Measurements from ENCODE around the gene LGALS14. TPM values are rescaled to one million over a fixed set of nuclear protein-coding genes. Genes with fewer than 3 reads are reported as not detected.

Gene LGALS14
- total RNA-seq, 1 donor from 2014 or later: not detected

DNA sequence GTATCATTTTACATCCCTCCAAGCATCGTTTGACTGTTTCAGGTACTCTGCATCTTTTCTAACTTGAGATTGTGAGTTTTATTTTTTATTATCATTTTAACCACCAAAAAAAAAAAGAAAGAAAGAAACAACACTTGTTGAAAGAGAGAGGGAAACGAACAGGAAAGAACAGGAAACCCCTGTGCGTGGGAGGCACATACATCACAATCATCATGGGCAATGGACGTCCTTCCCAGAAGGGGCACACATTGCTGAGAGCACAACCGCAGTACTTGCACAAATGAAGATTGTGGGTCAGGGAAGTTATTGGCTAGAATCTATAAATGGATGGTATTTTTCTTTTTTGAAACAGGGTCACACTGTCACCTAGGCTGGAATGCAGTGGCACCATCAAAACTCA lies 31.8 kb downstream of the LGALS14 start:
- intact Hi-C loops (cut with DNase I): no loop called here
- ATAC-seq: no peak
- no peak for DNase-seq (ENCODE audit: missing footprints)

DNA sequence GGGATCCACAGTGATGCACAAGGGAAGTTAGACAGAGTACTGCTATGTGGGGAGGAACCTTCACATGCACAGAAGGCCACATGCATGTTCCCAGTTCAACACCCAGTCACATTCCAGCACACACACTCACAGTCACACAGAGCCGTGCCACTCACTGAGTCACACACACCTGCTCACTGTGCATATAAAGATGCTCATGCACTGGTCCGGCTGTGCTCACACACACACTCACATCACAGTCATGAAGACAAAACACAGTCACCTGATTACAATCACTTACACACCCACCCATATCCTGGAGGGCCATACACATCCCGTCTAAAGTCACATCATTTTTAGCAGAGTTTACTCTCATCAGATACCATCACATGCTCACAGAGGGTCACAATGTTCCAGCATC lies 33.1 kb downstream of the LGALS14 start:
- no peak for DNase-seq (ENCODE audit: missing footprints)
- intact Hi-C loops (cut with DNase I): no loop called here
- no peak for ATAC-seq

DNA sequence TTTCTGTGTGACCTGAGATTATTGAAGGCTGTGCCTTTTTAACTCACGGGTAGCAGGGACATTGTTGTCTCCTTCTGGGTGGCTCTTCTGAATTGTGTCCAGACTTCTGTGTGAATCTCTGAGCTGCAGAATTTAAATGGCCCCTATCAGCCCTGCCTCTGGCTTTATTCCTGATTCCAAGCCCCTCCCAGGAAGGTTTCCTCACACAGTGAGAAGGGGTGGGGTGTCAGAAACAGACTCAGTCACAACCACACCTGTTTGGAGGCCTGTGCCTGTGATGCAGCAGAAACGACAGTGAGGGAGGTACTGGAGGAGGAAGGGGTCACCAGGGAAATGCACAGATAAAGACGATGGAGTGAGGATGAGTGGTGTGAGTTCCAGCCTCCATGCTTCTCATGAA lies 33.6 kb downstream of the LGALS14 start, which contains the start of gene CLC:
Gene CLC (minus strand): TSS at position 139 of the 400 bp plus-strand sequence. CDS start 77 bp downstream, at position 62.
- ATAC-seq: no peak
- intact Hi-C loops (cut with DNase I): no loop called here
- no peak for DNase-seq (ENCODE audit: missing footprints)

DNA sequence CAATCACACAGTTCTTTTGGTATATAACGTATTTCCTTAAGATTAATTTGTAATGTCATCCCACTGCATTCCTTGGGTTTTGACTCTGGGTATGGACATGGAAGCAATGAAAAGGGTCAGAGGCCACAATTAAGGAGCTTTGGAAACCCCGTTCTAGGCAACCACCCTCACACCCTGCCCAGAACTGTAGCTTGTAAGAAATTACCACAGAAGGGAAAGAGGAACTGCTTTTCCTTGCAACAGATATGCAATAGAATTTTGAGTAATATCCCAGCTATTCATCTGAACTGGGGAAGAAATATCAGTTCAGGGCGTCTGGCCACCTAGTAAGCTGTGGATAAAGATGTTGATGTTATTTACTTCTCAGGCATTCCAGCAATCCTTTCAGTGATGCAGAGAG lies 34.5 kb downstream of the LGALS14 start:
- intact Hi-C loops (cut with DNase I): no loop called here
- ATAC-seq (no peak), DNase-seq (ENCODE audit: missing footprints) (no peak)

DNA sequence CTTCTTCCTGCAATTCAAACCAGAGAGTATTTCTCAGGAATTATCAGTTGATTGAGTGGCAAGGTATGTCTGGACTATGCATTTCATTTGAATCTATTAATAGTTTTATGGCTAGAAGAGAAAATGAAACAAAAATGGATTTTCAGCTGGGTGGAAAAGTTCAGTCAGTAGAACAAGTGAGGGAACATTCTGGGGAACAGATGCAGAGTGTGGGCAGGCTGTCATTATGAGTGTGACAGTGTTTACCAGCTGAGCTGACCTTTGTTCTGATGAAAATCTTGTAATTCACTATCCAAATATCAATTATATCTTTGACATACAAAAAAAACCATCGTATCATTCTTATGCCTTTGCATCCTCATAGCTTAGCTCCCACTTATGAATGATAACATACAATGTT lies 36.1 kb downstream of the LGALS14 start:
- intact Hi-C loops (cut with DNase I): no loop called here
- DNase-seq (ENCODE audit: missing footprints): no peak
- no peak for ATAC-seq

DNA sequence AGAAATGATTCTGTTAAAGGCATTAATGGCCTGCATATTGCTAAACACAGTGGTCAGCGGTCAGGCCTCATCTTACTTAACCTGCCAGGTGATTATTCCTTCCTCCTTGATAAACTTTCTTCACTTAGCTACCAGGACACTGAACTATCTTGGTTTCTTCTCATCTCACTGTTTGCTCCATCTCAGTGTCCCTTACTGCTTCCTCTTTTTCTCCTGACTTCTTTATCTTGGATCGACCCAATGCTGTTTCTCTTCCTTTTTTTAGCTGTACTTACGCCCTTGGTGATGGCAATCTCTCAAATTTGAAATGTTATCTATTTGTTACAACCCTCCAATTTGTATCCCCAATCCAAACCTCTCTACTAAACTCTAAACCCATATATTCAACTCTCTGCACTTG lies 41.4 kb downstream of the LGALS14 start:
- ATAC-seq (no peak), DNase-seq (ENCODE audit: missing footprints) (no peak)
- intact Hi-C loops (cut with DNase I): no loop called here

DNA sequence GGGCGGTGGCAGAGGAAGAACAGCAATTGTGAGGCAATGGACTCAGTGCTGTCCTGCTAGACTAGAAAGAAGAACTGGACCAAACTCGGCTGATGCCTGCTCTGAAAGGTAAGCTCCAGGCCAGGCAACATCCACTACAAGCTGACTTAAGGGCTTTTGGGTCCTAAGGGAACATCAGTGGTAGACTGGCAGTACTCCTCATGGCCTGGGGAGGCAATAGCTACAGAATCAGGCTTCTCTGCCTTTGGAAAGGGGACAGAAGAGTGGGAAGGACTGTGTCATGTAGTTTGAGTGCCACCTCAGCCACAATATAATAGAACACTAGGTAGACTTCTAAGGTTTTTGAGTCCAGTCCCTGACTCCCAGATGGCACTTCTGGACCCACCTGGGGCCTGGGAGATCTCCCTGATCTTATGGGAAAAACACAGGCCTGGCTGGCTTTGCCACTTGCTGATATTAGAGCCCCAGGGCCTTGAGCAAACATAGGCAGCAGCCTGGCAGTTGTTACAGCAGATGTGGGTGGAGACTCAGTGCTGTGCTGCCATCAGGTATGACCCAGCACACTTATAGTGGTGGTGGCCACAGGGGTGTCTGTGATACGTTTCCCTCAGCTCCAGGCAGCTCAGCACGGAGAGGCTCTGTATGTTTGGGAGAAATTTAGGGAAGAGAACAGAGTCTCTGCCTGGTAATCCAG lies 42.7 kb downstream of the LGALS14 start:
- DNase-seq (ENCODE audit: missing footprints) (no peak), ATAC-seq (no peak)
- intact Hi-C loops (cut with DNase I): no loop called here

DNA sequence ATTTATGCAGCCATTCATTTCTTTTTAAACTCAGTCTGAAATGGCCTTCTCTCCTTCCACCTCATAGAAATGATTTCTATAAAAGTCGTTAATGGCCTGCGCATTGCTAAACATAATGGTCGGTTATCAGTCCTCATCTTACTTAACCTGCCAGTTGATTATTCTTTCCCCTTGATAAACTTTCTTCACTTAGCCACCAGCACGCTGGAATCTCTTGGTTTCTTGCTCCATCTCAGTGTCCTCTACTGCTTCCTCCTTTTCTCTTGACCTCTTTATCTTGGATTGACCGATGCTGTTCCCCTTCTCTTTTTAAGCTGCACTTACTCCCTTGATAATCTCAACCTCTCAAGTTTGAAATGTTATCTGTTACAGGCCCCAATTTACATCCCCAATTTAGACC lies 45.7 kb downstream of the LGALS14 start:
- no peak for DNase-seq (ENCODE audit: missing footprints)
- intact Hi-C loops (cut with DNase I): no loop called here
- ATAC-seq: no peak

DNA sequence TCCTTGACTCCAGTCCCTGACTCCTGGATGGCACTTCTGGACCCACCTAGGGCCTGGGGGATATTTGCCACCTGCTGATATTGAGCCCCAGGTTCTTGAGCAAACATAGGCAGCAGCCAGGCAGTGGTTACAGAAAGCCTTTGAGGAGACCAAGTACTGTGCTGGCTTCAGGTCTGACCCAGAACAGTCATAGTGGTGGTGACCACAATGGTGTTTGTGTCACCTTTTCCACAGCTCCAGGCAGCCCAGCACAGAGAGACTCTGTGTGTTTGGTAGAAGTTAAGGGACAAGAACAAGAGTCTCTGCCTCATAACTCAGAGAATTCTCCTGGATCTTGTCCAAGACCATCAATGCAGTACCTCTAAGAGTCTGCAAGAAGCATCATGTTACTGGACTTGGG lies 48.1 kb downstream of the LGALS14 start:
- ATAC-seq (no peak), DNase-seq (ENCODE audit: missing footprints) (no peak)
- intact Hi-C loops (cut with DNase I): no loop called here

DNA sequence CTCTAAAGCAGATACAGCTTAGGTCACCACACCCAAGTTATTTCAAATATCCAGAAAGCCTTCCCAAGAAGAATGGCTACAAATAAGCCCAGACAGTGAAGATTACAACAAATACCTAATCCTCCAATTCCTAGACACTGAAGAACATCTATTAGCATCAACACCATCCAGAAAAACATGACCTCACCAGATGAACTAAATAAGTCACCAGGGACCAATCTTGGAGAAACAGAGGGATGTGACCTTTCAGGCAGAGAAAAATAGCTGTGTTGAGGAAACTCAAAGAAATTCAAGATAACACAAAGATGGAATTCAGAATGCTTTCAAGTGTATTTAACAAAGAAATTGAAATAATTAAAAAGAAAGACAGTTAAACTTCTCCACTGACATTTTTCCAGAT lies 48.5 kb downstream of the LGALS14 start:
- intact Hi-C loops (cut with DNase I): no loop called here
- ATAC-seq: no peak
- DNase-seq (ENCODE audit: missing footprints): no peak

DNA sequence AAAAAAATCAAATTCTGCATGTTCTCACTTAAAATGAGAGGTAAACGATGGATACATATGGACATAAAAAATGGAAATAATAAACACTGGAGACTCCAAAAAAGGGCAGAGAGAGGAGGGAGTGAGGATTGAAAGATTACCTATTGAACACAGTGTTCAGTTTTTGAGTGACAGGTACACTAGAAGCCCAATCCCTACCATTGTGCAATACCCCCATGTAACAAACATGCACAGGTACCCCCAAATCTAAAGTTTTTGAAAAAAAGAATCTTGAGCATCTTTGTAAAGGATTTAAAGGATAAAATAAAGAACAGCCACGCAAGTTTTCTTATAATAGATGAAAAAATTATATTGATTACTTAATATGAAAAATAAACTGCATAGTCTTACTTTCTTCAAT lies 50.3 kb downstream of the LGALS14 start:
- no peak for DNase-seq (ENCODE audit: missing footprints)
- ATAC-seq: no peak
- intact Hi-C loops (cut with DNase I): no loop called here

DNA sequence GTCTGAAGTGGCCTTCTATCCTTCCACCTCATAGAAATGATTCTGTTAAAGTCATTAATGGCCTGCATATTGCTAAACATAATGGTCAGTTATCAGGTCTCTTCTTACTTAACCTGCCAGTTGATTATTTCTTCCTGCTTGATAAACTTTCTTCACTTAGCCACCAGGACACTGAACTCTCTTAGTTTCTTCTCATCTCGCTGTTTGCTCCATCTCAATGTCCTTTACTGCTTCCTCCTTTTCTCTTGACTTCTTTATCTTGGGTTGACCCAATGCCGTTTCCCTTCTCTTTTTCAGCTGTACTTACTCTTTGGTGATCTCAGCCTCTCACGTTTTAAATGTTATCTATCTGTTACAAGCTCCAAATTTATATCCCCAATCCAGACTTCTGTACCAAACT lies 50.7 kb downstream of the LGALS14 start:
- no peak for DNase-seq (ENCODE audit: missing footprints)
- ATAC-seq: no peak
- intact Hi-C loops (cut with DNase I): no loop called here

Other genes with a start within 250 kb of the LGALS14 start
- 75.9 TPM for gene TIMM50, start 223.6 kb upstream of the LGALS14 start, total RNA-seq
- not detected for gene DLL3, start 205.5 kb upstream of the LGALS14 start, total RNA-seq
- not detected for gene SELENOV, start 189.3 kb upstream of the LGALS14 start, total RNA-seq
- 1.7 TPM for gene EID2B, start 171.6 kb upstream of the LGALS14 start, total RNA-seq
- gene EID2, start 164.3 kb upstream of the LGALS14 start, total RNA-seq: 10.7 TPM
- not detected for gene LGALS13, start 102.0 kb upstream of the LGALS14 start, total RNA-seq
- not detected for gene LGALS16, start 48.6 kb upstream of the LGALS14 start, total RNA-seq
- gene CLC, start 33.5 kb downstream of the LGALS14 start, total RNA-seq: not detected
- gene LEUTX, start 74.4 kb downstream of the LGALS14 start, total RNA-seq: not detected
- gene DYRK1B, start 129.7 kb downstream of the LGALS14 start, total RNA-seq: 19.9 TPM
- gene FBL, start 141.9 kb downstream of the LGALS14 start, total RNA-seq: 64.8 TPM
- 19.5 TPM for gene FCGBP, start 230.2 kb downstream of the LGALS14 start, total RNA-seq